GM12874 (cell line): ENCODE results near the gene CACNA2D3.

Experiments
- CTCF ChIP-seq: IDR thresholded peaks from 2 replicates; pipeline ENCODE4 v1.5.1; 2011; ENCODE audit warnings: low read depth, mild to moderate bottlenecking, control low read depth, low read length, moderate library complexity; ENCODE audit not compliant: insufficient read depth

Gene CACNA2D3

GRCh38 chr3:54935869-54936268 is 813.5 kb downstream of the CACNA2D3 start:
- no peak for TF ChIP-seq CTCF

- no peak for TF ChIP-seq CTCF
Measured at GRCh38 chr3:54936561-54936960, 814.2 kb downstream of the CACNA2D3 start.

GRCh38 chr3:54939557-54940300 is 817.4 kb downstream of the CACNA2D3 start:
- TF ChIP-seq CTCF: no peak

GRCh38 chr3:54940971-54941370 is 818.6 kb downstream of the CACNA2D3 start:
- no peak for TF ChIP-seq CTCF

GRCh38 chr3:54941690-54942362 is 819.5 kb downstream of the CACNA2D3 start:
- no peak for TF ChIP-seq CTCF

- no peak for TF ChIP-seq CTCF
Measured at GRCh38 chr3:54949491-54950044, 827.2 kb downstream of the CACNA2D3 start.

GRCh38 chr3:54950391-54951003 is 828.1 kb downstream of the CACNA2D3 start:
- no peak for TF ChIP-seq CTCF
